Measurements from ENCODE around the gene ADGB.

DNA sequence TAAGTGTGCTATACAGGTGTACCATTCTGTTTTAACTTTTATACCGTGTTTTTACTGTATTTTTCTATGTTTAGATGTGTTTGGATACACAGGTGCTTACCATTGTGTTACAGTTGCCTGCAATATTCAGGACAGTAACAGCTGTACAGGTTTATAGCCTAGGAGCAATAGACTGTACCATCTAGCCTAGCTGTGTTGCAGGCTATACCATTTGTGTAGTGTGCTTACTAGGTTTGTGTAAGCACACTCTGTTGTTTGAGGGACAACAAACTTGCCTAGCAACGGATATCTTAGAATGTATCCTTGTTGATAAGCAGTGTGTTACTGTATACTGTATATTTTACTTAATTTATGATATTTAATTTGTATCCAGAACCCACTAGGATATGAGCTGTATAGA lies 35.2 kb downstream of the ADGB start:
- TF ChIP-seq, protein P1, sequence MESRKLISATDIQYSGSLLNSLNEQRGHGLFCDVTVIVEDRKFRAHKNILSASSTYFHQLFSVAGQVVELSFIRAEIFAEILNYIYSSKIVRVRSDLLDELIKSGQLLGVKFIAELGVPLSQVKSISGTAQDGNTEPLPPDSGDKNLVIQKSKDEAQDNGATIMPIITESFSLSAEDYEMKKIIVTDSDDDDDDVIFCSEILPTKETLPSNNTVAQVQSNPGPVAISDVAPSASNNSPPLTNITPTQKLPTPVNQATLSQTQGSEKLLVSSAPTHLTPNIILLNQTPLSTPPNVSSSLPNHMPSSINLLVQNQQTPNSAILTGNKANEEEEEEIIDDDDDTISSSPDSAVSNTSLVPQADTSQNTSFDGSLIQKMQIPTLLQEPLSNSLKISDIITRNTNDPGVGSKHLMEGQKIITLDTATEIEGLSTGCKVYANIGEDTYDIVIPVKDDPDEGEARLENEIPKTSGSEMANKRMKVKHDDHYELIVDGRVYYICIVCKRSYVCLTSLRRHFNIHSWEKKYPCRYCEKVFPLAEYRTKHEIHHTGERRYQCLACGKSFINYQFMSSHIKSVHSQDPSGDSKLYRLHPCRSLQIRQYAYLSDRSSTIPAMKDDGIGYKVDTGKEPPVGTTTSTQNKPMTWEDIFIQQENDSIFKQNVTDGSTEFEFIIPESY (IDR thresholded peaks at IDR 0.05), result no peak
- TF ChIP-seq, protein P2, sequence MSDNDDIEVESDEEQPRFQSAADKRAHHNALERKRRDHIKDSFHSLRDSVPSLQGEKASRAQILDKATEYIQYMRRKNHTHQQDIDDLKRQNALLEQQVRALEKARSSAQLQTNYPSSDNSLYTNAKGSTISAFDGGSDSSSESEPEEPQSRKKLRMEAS (IDR thresholded peaks at IDR 0.05), result no peak
- TF ChIP-seq CTCF (IDR thresholded peaks at IDR 0.05; ENCODE audit: low read depth, low read length, missing input control) (no peak), REST (IDR thresholded peaks at IDR 0.05) (no peak), RAD21 (IDR thresholded peaks at IDR 0.05) (no peak), TAF1 (conservative IDR thresholded peaks at IDR 0.05) (no peak), ATF3 (IDR thresholded peaks at IDR 0.05) (no peak), JUND (IDR thresholded peaks at IDR 0.05) (no peak), HNF4G (IDR thresholded peaks at IDR 0.05) (no peak), GABPA (IDR thresholded peaks at IDR 0.05 in 1 of 2, conservative IDR thresholded peaks at IDR 0.05 in 1 of 2) (no peak), EGR1 (IDR thresholded peaks at IDR 0.05; ENCODE audit: low read depth in 2 of 2) (no peak), YY1 (IDR thresholded peaks at IDR 0.05) (no peak), HNF4A (conservative IDR thresholded peaks at IDR 0.05) (no peak)
